ENCODE data around the gene FUT2. TPM values are rescaled to one million over a fixed set of nuclear protein-coding genes. Genes with fewer than 3 reads are reported as not detected.

FUT2 gene
- polyA plus RNA-seq, 2 of the 4 experiments (the other 2 are of a cell fraction), result not detected

GRCh38 chr19:48737360-48737998 lies 41.7 kb downstream of the FUT2 start (continued):
- TF ChIP-seq CEBPB (IDR thresholded peaks at IDR 0.05) (no peak), TFCP2L1 (CRISPR knock-in tag; IDR thresholded peaks at IDR 0.05) (no peak), MAX (IDR thresholded peaks at IDR 0.05) (no peak), EHMT2 (IDR thresholded peaks at IDR 0.05; ENCODE audit: low read depth) (no peak)

DNA sequence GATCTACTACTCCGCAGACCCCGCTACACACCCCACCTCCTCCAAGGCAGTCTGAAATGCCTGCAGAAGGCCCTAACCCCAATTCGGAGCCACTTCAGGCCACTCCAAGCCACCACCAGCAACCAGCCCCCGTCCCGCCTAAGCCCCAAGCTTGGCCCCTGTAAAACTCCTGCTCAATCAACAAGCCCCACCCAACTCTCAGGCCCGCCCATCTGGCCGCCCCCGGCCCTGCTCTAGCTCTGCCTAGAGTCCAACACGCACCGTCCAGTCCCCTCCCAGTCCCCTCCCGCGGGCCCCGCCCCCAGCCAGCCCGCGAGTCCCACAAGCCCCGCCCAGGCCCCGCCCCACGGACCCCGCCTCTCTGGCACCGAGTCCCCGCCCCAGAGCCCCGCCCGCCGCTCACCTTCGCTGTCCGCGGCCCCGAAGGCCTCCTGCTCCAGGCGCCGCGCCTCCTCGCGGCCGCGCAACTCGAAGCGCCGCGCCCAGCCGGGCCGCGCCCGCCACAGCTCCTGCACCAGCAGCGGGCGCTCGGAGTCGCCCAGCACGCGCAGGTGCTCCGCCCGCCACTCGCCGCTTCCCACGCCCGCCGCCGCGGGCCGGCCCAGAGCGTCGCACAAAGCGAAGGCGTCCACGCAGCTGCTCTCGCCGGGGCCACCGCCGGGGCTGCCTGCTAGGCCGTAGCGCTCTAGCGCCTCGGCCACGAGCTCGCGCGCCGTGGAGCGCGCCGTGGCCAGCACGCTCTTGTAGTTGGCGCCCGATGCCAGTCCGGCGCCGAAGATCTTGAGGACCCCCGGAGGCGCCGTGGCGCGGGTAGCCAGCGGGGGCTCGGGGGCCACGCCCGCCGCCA lies 43.0 kb downstream of the FUT2 start:
- DNase-seq (ENCODE audit: low read depth in 1 of 2, low spot score in 1 of 2), result peak; percentile 87 to 95
- Histone ChIP-seq H3K27ac (peak overlapping the region; percentile 82 to 89), H3K4me1 (peaks cover 16% of the 10 kb centered on the region), H3K4me3 (peak overlapping the region; percentile 59), H3K4me2 (peak overlapping the region; percentile 100), H3K9me3 (no peaks in the 10 kb centered on the region)
- ChIA-PET POLR2A (interaction anchor here (0.6 to 2.0 kb wide), 12 partner anchors 14 to 255 kb away, joined by 3 to 15 read pairs (median 4); partner anchors contain the start of genes CA11, GYS1, PPP1R15A and RUVBL2), CTCF (interaction anchor here (0.6 to 5.4 kb wide), 49 partner anchors 8 to 359 kb away, joined by 3 to 69 read pairs (median 5); partner anchors contain the start of genes CA11, FUT2, IZUMO1 and PPP1R15A)
- WGBS (ENCODE audit: missing lambda C conversion rate), result 10% methylated on average over 24 of the region's 96 CpGs
- peak; percentile 80 to 85 for ATAC-seq
- FAIRE-seq, result no peak
- TF ChIP-seq SREBF2 (IDR thresholded peaks at IDR 0.05) (no peak), CBX2 (IDR thresholded peaks at IDR 0.05; ENCODE audit: borderline replicate concordance, low read depth) (no peak), RARB (CRISPR knock-in tag; IDR thresholded peaks at IDR 0.05) (no peak), FOSB (CRISPR knock-in tag; IDR thresholded peaks at IDR 0.05) (no peak), RFX5 (IDR thresholded peaks at IDR 0.05) (peak; percentile 61; the same call in 1 of the 2 replicates), EHF (CRISPR knock-in tag; IDR thresholded peaks at IDR 0.05) (peak; percentile 69; the same call in 1 of the 2 replicates), CHD2 (IDR thresholded peaks at IDR 0.05; ENCODE audit: low read length, partially characterized antibody) (no peak), JUN (IDR thresholded peaks at IDR 0.05) (peak; percentile 41 to 83; a peak in 3 of 5 replicates), SMC3 (IDR thresholded peaks at IDR 0.05) (peak; percentile 96), RAD21 (conservative IDR thresholded peaks at IDR 0.05 in 1 of 2, IDR thresholded peaks at IDR 0.05 in 1 of 2) (peak; percentile 34 to 81; a peak in 4 of 5 replicates), E2F6 (IDR thresholded peaks at IDR 0.05; ENCODE audit: borderline replicate concordance, low read depth) (peak; percentile 97), POLR2A (IDR thresholded peaks at IDR 0.05; ENCODE audit: low read length) (peak; percentile 64), MAZ (IDR thresholded peaks at IDR 0.05; ENCODE audit: borderline replicate concordance, low read depth, low read length) (0 out of 2 replicates have a peak, but pooled peaks have one; percentile 36), HMGXB4 (CRISPR knock-in tag; IDR thresholded peaks at IDR 0.05; ENCODE audit: borderline replicate concordance) (peak; percentile 53; the same call in 1 of the 2 replicates), FOSL2 (IDR thresholded peaks at IDR 0.05) (no peak), FOSL2 (CRISPR knock-in tag; IDR thresholded peaks at IDR 0.05) (no peak), HOXB13 (CRISPR knock-in tag; IDR thresholded peaks at IDR 0.05; ENCODE audit: low read depth) (peak; percentile 86; the same call in 1 of the 2 replicates), CTCF (IDR thresholded peaks at IDR 0.05) (peak; percentile 92), GATA3 (IDR thresholded peaks at IDR 0.05; ENCODE audit: borderline replicate concordance) (0 out of 2 replicates have a peak, but pooled peaks have one; percentile 23), HOXB5 (CRISPR knock-in tag; IDR thresholded peaks at IDR 0.05) (peak; percentile 83; the same call in 1 of the 2 replicates), MYC (IDR thresholded peaks at IDR 0.05; ENCODE audit: borderline replicate concordance, low read length) (peak; percentile 66; the same call in 1 of the 2 replicates), MAX (IDR thresholded peaks at IDR 0.05) (peak; percentile 98), CHD4 (IDR thresholded peaks at IDR 0.05; ENCODE audit: borderline replicate concordance) (no peak), TP53 (CRISPR knock-in tag; IDR thresholded peaks at IDR 0.05) (peak; percentile 65; the same call in 1 of the 2 replicates)
- TF ChIP-seq, protein P1, sequence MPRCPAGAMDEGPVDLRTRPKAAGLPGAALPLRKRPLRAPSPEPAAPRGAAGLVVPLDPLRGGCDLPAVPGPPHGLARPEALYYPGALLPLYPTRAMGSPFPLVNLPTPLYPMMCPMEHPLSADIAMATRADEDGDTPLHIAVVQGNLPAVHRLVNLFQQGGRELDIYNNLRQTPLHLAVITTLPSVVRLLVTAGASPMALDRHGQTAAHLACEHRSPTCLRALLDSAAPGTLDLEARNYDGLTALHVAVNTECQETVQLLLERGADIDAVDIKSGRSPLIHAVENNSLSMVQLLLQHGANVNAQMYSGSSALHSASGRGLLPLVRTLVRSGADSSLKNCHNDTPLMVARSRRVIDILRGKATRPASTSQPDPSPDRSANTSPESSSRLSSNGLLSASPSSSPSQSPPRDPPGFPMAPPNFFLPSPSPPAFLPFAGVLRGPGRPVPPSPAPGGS (IDR thresholded peaks at IDR 0.05), result peak; percentile 72; the same call in 2 of the 3 replicates
- TF ChIP-seq, protein P2, sequence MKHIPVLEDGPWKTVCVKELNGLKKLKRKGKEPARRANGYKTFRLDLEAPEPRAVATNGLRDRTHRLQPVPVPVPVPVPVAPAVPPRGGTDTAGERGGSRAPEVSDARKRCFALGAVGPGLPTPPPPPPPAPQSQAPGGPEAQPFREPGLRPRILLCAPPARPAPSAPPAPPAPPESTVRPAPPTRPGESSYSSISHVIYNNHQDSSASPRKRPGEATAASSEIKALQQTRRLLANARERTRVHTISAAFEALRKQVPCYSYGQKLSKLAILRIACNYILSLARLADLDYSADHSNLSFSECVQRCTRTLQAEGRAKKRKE (CRISPR knock-in tag; IDR thresholded peaks at IDR 0.05; ENCODE audit: low read depth), result 0 out of 2 replicates have a peak, but pooled peaks have one; percentile 51

Data from A549 (cell line).